Karpas-422 (cell line): Measurements from ENCODE around the gene TMEM63B. TPM values are rescaled to one million over a fixed set of nuclear protein-coding genes. Genes with fewer than 3 reads are reported as not detected.

Experiments
- DNase-seq: peaks from one replicate; pipeline ENCODE4 v3.0.0-alpha.2; 2015
- H2AFZ ChIP-seq: fragments of 200-600 bp; sonication (generic); 2 replicates; pipeline ENCODE4 v1.6.1; 2014; ENCODE audit warnings: antibody characterized with exemption, low read length, mixed read lengths
- H3K27ac ChIP-seq: fragments of 200-600 bp; sonication (generic); 2 replicates; pipeline ENCODE4 v1.5.1; 2014; ENCODE audit warnings: mild to moderate bottlenecking, low read length, moderate library complexity
- H3K27me3 ChIP-seq: fragments of 200-600 bp; sonication (generic); 2 replicates; pipeline ENCODE4 v1.6.1; 2014; ENCODE audit warnings: low read length, mixed read lengths
- H3K36me3 ChIP-seq: fragments of 200-600 bp; sonication (generic); 2 replicates; pipeline ENCODE4 v1.6.1; 2014; ENCODE audit warnings: low read length, mixed read lengths; ENCODE audit not compliant: insufficient read depth
- H3K4me1 ChIP-seq: fragments of 200-600 bp; sonication (generic); 2 replicates; pipeline ENCODE4 v1.6.1; 2014; ENCODE audit warnings: mild to moderate bottlenecking, low read length, mixed read lengths
- H3K4me2 ChIP-seq: fragments of 200-600 bp; sonication (generic); 2 replicates; pipeline ENCODE4 v1.6.1; 2014; ENCODE audit warnings: low read length, low read depth, mild to moderate bottlenecking; ENCODE audit not compliant: poor library complexity, severe bottlenecking
- H3K4me3 ChIP-seq: fragments of 200-600 bp; sonication (generic); 2 replicates; pipeline ENCODE4 v1.5.1; 2014; ENCODE audit warnings: mild to moderate bottlenecking, antibody characterized with exemption, low read length, mixed read lengths
- H3K79me2 ChIP-seq: fragments of 200-600 bp; sonication (generic); 2 replicates; pipeline ENCODE4 v1.6.1; 2014; ENCODE audit warnings: mild to moderate bottlenecking, low read length, mixed read lengths
- H3K9ac ChIP-seq: fragments of 200-600 bp; sonication (generic); 2 replicates; pipeline ENCODE4 v1.6.0; 2014; ENCODE audit warnings: low read length
- H3K9me2 ChIP-seq: fragments of 200-600 bp; sonication (generic), shearing (Covaris generic); replicated peaks from 2 replicates; pipeline ENCODE4 v1.6.0; 2014; ENCODE audit warnings: mild to moderate bottlenecking, low read length, moderate library complexity; ENCODE audit not compliant: insufficient read depth
- H3K9me3 ChIP-seq: fragments of 300-700, 200-600 bp; sonication (generic); 2 replicates; pipeline ENCODE4 v1.6.1; 2014; ENCODE audit warnings: low read length, mixed read lengths
- H4K20me1 ChIP-seq: fragments of 200-600 bp; sonication (generic); 2 replicates; pipeline ENCODE4 v1.6.1; 2014; ENCODE audit warnings: mild to moderate bottlenecking, antibody characterized with exemption, low read length, low read depth; ENCODE audit not compliant: insufficient read depth
- total RNA-seq: library from RNA; depleted of rRNA; stranded (reverse); fragments of >200 nt; shearing (Covaris generic); gene quantifications from 2 replicates; pipeline ENCODE4 v1.2.3, GENCODE V29; 2014; ENCODE audit warnings: low replicate concordance; rRNA removed

The TMEM63B gene
- 4.5 and 9.1 TPM in 2 replicates for total RNA-seq

- Histone ChIP-seq H3K27me3 (no peaks in the 10 kb centered on the region; the same call in 1 of the 2 replicates), H2AFZ (peak within 1 kb of the TSS; percentile 89; the same call in 1 of the 2 replicates), H3K9me3 (no peaks in the 10 kb centered on the region), H3K36me3 (peaks cover 10% of the 10 kb centered on the region; the same call in 1 of the 2 replicates), H3K4me2 (peak within 1 kb of the TSS; percentile 94), H3K9me2 (no peaks in the 10 kb centered on the region), H3K79me2 (peaks cover 48% of the 10 kb centered on the region), H3K27ac (peak within 1 kb of the TSS; percentile 32; the same call in 1 of the 2 replicates), H3K9ac (peak within 1 kb of the TSS; percentile 90), H3K4me3 (peak within 1 kb of the TSS; percentile 82), H4K20me1 (peaks cover 20% of the 10 kb centered on the region; the same call in 1 of the 2 replicates), H3K4me1 (peaks cover 45% of the 10 kb centered on the region)
- peak; percentile 96 for DNase-seq
Observed at GRCh38 chr6:44127186-44128019, at the start of gene TMEM63B, which contains the start of gene MRPL14. Gene TMEM63B, plus strand, starts transcription at chr6:44127554. Its CDS starts 7,031 bp downstream, at chr6:44134585. Gene MRPL14, minus strand, starts transcription at chr6:44127452. Its CDS starts 10,841 bp downstream, at chr6:44116611.

- Histone ChIP-seq H3K4me3 (peak overlapping the region; percentile 70; the same call in 1 of the 2 replicates), H3K27me3 (no peaks in the 10 kb centered on the region), H3K4me1 (peaks cover 51% of the 10 kb centered on the region), H3K79me2 (no peaks in the 10 kb centered on the region), H2AFZ (no peak overlapping the region), H3K9me2 (no peaks in the 10 kb centered on the region), H3K9ac (peak overlapping the region; percentile 68; the same call in 1 of the 2 replicates), H4K20me1 (no peaks in the 10 kb centered on the region), H3K36me3 (no peaks in the 10 kb centered on the region), H3K9me3 (no peaks in the 10 kb centered on the region), H3K27ac (peak overlapping the region; percentile 57; the same call in 1 of the 2 replicates), H3K4me2 (peak overlapping the region; percentile 68)
- no peak for DNase-seq
Observed at GRCh38 chr6:44078219-44078826, 49.0 kb upstream of the TMEM63B start.

GRCh38 chr6:44078827-44079671, 48.3 kb upstream of the TMEM63B start:
- no peaks in the 10 kb centered on the region for H3K36me3 ChIP-seq
- peak; percentile 90 for DNase-seq
- no peaks in the 10 kb centered on the region for H3K9me3 ChIP-seq
- H3K27me3 ChIP-seq = no peaks in the 10 kb centered on the region
- H3K27ac ChIP-seq = no peak overlapping the region
- H3K4me3 ChIP-seq = no peak overlapping the region
- no peak overlapping the region for H3K4me2 ChIP-seq
- H3K4me1 ChIP-seq = peaks cover 45% of the 10 kb centered on the region
- H2AFZ ChIP-seq = no peak overlapping the region
- no peaks in the 10 kb centered on the region for H3K9me2 ChIP-seq
- no peaks in the 10 kb centered on the region for H4K20me1 ChIP-seq
- H3K9ac ChIP-seq = no peak overlapping the region
- H3K79me2 ChIP-seq = no peaks in the 10 kb centered on the region

GRCh38 chr6:44079672-44080071, 47.7 kb upstream of the TMEM63B start:
- no peak for DNase-seq
- H2AFZ ChIP-seq = no peak overlapping the region
- no peaks in the 10 kb centered on the region for H3K9me3 ChIP-seq
- no peaks in the 10 kb centered on the region for H3K27me3 ChIP-seq
- no peaks in the 10 kb centered on the region for H4K20me1 ChIP-seq
- peaks cover 44% of the 10 kb centered on the region for H3K4me1 ChIP-seq
- H3K4me3 ChIP-seq = no peak overlapping the region
- no peak overlapping the region for H3K9ac ChIP-seq
- H3K4me2 ChIP-seq = no peak overlapping the region
- H3K9me2 ChIP-seq = no peaks in the 10 kb centered on the region
- H3K27ac ChIP-seq = no peak overlapping the region
- H3K79me2 ChIP-seq = no peaks in the 10 kb centered on the region
- no peaks in the 10 kb centered on the region for H3K36me3 ChIP-seq

GRCh38 chr6:44080561-44081521, 46.5 kb upstream of the TMEM63B start:
- Histone ChIP-seq H3K4me3 (no peak overlapping the region), H3K79me2 (no peaks in the 10 kb centered on the region), H3K9ac (no peak overlapping the region), H3K27ac (no peak overlapping the region), H3K9me3 (no peaks in the 10 kb centered on the region), H3K4me2 (no peak overlapping the region), H3K9me2 (no peaks in the 10 kb centered on the region), H2AFZ (no peak overlapping the region), H3K27me3 (no peaks in the 10 kb centered on the region), H3K4me1 (peaks cover 35% of the 10 kb centered on the region), H4K20me1 (no peaks in the 10 kb centered on the region), H3K36me3 (no peaks in the 10 kb centered on the region)
- no peak for DNase-seq

GRCh38 chr6:44081753-44082152, 45.6 kb upstream of the TMEM63B start:
- no peak overlapping the region for H3K27ac ChIP-seq
- H2AFZ ChIP-seq = no peak overlapping the region
- no peaks in the 10 kb centered on the region for H3K9me2 ChIP-seq
- H3K9me3 ChIP-seq = no peaks in the 10 kb centered on the region
- no peak overlapping the region for H3K4me2 ChIP-seq
- DNase-seq = no peak
- no peaks in the 10 kb centered on the region for H3K79me2 ChIP-seq
- H3K4me1 ChIP-seq = peaks cover 26% of the 10 kb centered on the region
- H4K20me1 ChIP-seq = no peaks in the 10 kb centered on the region
- no peaks in the 10 kb centered on the region for H3K27me3 ChIP-seq
- H3K9ac ChIP-seq = no peak overlapping the region
- H3K4me3 ChIP-seq = no peak overlapping the region
- no peaks in the 10 kb centered on the region for H3K36me3 ChIP-seq

GRCh38 chr6:44082872-44083321, 44.5 kb upstream of the TMEM63B start:
- no peaks in the 10 kb centered on the region for H3K79me2 ChIP-seq

More at GRCh38 chr6:44082872-44083321, 44.5 kb upstream of the TMEM63B start:
- no peak for DNase-seq
- peak overlapping the region; percentile 51 for H3K9ac ChIP-seq
- no peak overlapping the region for H3K27ac ChIP-seq
- no peaks in the 10 kb centered on the region for H3K9me3 ChIP-seq
- no peaks in the 10 kb centered on the region for H3K36me3 ChIP-seq
- H3K9me2 ChIP-seq = no peaks in the 10 kb centered on the region
- H3K4me2 ChIP-seq = peak overlapping the region; percentile 20
- peaks cover 24% of the 10 kb centered on the region; the same call in 1 of the 2 replicates for H3K4me1 ChIP-seq
- H4K20me1 ChIP-seq = peaks cover 1% of the 10 kb centered on the region; the same call in 1 of the 2 replicates
- no peak overlapping the region for H2AFZ ChIP-seq
- H3K4me3 ChIP-seq = peak overlapping the region; percentile 35; the same call in 1 of the 2 replicates
- no peaks in the 10 kb centered on the region for H3K27me3 ChIP-seq
